ENCODE results near the gene PEF1. TPM values are rescaled to one million over a fixed set of nuclear protein-coding genes. Genes with fewer than 3 reads are reported as not detected.

Gene PEF1
- total and polyA plus RNA-seq, 2 of the 8 experiments (the other 6 are each of a cell fraction or from before 2014, with no cell fraction given): 35.2 to 69.2 TPM

- Histone ChIP-seq H3K79me2 (ENCODE audit: control insufficient read depth in 1 of 2, insufficient read depth in 2 of 2, low read length in 2 of 2) (no peaks in the 10 kb centered on the region), H2BK15ac (ENCODE audit: low read length) (no peak overlapping the region), H3K27me3 (replicated peaks in 1 of 4; ENCODE audit: control insufficient read depth in 3 of 4, extremely low read depth in 1 of 4, insufficient read depth in 3 of 4, low read length in 3 of 4) (no peaks in the 10 kb centered on the region), H3K23ac (ENCODE audit: insufficient read length) (no peak overlapping the region), H4K8ac (ENCODE audit: extremely low read depth, insufficient read depth, low read length) (no peak overlapping the region), H2AK5ac (ENCODE audit: low read depth, low read length) (no peak overlapping the region), H3K14ac (ENCODE audit: insufficient read length) (no peak overlapping the region), H3K27ac (ENCODE audit: low read depth, low read length) (no peak overlapping the region), H3K56ac (replicated peaks; ENCODE audit: insufficient read length, low read depth, low read length) (no peak overlapping the region), H3K18ac (ENCODE audit: extremely low read depth, low read length) (no peak overlapping the region), H3K4me2 (ENCODE audit: insufficient read depth in 1 of 2, low read depth in 2 of 2, low read length in 2 of 2) (no peak overlapping the region), H4K91ac (replicated peaks; ENCODE audit: insufficient read length, low read length) (no peak overlapping the region), H3K4me1 (replicated peaks in 1 of 4; ENCODE audit: control insufficient read depth in 3 of 4, insufficient read depth in 4 of 4, low read length in 3 of 4) (peaks cover 0 to 4% (median 0%) of the 10 kb centered on the region in 4 experiments; a peak in 2 of 7 replicates), H2BK20ac (ENCODE audit: low read length) (no peak overlapping the region), H2BK12ac (ENCODE audit: low read depth, low read length) (no peak overlapping the region), H4K20me1 (replicated peaks in 1 of 2; ENCODE audit: control insufficient read depth in 1 of 2, insufficient read depth in 2 of 2, low read length in 2 of 2) (no peaks in the 10 kb centered on the region), H2BK5ac (ENCODE audit: low read depth, low read length) (no peak overlapping the region), H3K4me3 (ENCODE audit: extremely low read depth in 1 of 4, insufficient read depth in 2 of 4, low read depth in 3 of 4, low read length in 4 of 4) (no peak overlapping the region), H2AFZ (ENCODE audit: low read length) (no peak overlapping the region), H2BK120ac (replicated peaks; ENCODE audit: low read depth, low read length) (no peak overlapping the region), H4K5ac (ENCODE audit: insufficient read length, low read depth, low read length) (no peak overlapping the region), H3K36me3 (ENCODE audit: control insufficient read depth in 2 of 4, insufficient read depth in 4 of 4, low read length in 3 of 4) (no peaks in the 10 kb centered on the region), H3K9me3 (ENCODE audit: insufficient read depth in 2 of 2, low read depth in 1 of 2, low read length in 1 of 2) (no peaks in the 10 kb centered on the region), H3K4ac (replicated peaks; ENCODE audit: insufficient read length, low read depth, low read length) (no peak overlapping the region), H3K79me1 (ENCODE audit: low read depth, low read length) (no peaks in the 10 kb centered on the region), H3K9ac (replicated peaks in 1 of 4; ENCODE audit: extremely low read depth in 1 of 4, low read depth in 3 of 4, low read length in 3 of 4) (no peak overlapping the region), H3K23me2 (ENCODE audit: low read depth, low read length) (no peaks in the 10 kb centered on the region)
- FAIRE-seq: no peak
- WGBS, 2 experiments (ENCODE audit: extremely low coverage in 1 of 2, insufficient coverage in 1 of 2, insufficient read length in 1 of 2, insufficient replicate concordance in 2 of 2, low coverage in 1 of 2, low lambda C conversion rate in 2 of 2, missing lambda C conversion rate in 1 of 2): 87 to 100% methylated on average over 2 to 8 of the region's 8 CpGs
- no peak for DNase-seq (ENCODE audit: low read depth in 1 of 2, low spot score in 2 of 2)
- POLR2A ChIA-PET (ENCODE audit: partially characterized antibody): interaction anchor here (1.0 to 1.4 kb wide), 4 partner anchors 9 to 70 kb away, joined by 3 read pairs; no protein-coding TSS in a partner anchor
- no peak for TF ChIP-seq JUN (IDR thresholded peaks at IDR 0.05; ENCODE audit: low read depth, low read length)
- CTCF ChIA-PET (ENCODE audit: partially characterized antibody): interaction anchor here (0.5 to 24.1 kb wide), 12 partner anchors 9 to 547 kb away, joined by 3 to 370 read pairs (median 5); partner anchors contain the start of gene COL16A1
Measured at GRCh38 chr1:31688233-31688918, 43.7 kb upstream of the PEF1 start.
